H1 (cell line): ENCODE data around the gene SLC16A2.

ENCODE experiments used
- BCL11A ChIP-seq, 2 experiments: IDR thresholded peaks; one replicate each; pipeline ENCODE4 v1.6.1; 2011; ENCODE audit warnings: low read depth in 2 of 2, low read length in 2 of 2, mild to moderate bottlenecking in 2 of 2
- CTCF ChIP-seq, 3 experiments: IDR thresholded peaks; 1 replicate in 2 of 3; 2 replicates in 1 of 3; pipeline versions ENCODE4 v1.5.1 to v1.6.1; 2011; ENCODE audit warnings: low read length in 3 of 3, mild to moderate bottlenecking in 3 of 3, inconsistent platforms in 2 of 3, low read depth in 1 of 3, moderate library complexity in 1 of 3; ENCODE audit not compliant: insufficient read depth in 1 of 3; ENCODE audit errors: control extremely low read depth in 1 of 3
- POLR2A ChIP-seq, 2 experiments: IDR thresholded peaks; 1 replicate in 1 of 2; 2 replicates in 1 of 2; pipeline ENCODE4 v1.6.1; 2011; ENCODE audit warnings: low read depth in 2 of 2, low read length in 2 of 2, mild to moderate bottlenecking in 2 of 2; ENCODE audit errors: control extremely low read depth in 1 of 2
- POLR2AphosphoS5 ChIP-seq: IDR thresholded peaks from 2 replicates; pipeline ENCODE4 v1.6.1; 2011; ENCODE audit warnings: low read depth, low read length
- RFX5 ChIP-seq: IDR thresholded peaks from 2 replicates; pipeline ENCODE4 v1.6.1; 2011; ENCODE audit warnings: low read depth, low read length, improper control_type of control experiment, borderline replicate concordance
- SRF ChIP-seq: IDR thresholded peaks from 2 replicates; pipeline ENCODE4 v1.6.1; 2011; ENCODE audit warnings: mild to moderate bottlenecking, low read depth, low read length, moderate library complexity
- TAF1 ChIP-seq: IDR thresholded peaks from 2 replicates; pipeline ENCODE4 v1.6.1; 2011; ENCODE audit warnings: mild to moderate bottlenecking, low read depth, low read length
- YY1 ChIP-seq: IDR thresholded peaks from 2 replicates; pipeline ENCODE4 v1.6.1; 2011; ENCODE audit warnings: low read depth, mild to moderate bottlenecking, low read length

- TF ChIP-seq SRF (no peak), BCL11A (IDR thresholded peaks at IDR 0.05; ENCODE audit: low read depth in 2 of 2, low read length in 2 of 2) (no peak), RFX5 (no peak), YY1 (no peak), CTCF (IDR thresholded peaks at IDR 0.05; ENCODE audit: control extremely low read depth in 1 of 3, insufficient read depth in 1 of 3, low read depth in 1 of 3, low read length in 3 of 3) (no peak), TAF1 (no peak), POLR2AphosphoS5 (no peak), POLR2A (IDR thresholded peaks at IDR 0.05; ENCODE audit: control extremely low read depth in 1 of 2, low read depth in 2 of 2, low read length in 2 of 2) (no peak)
These were observed 25.7 kb upstream of the SLC16A2 start for GRCh38 chrX:74395556-74395955.
